T-helper 17 cell (primary cell): ENCODE data around the gene LANCL2. TPM values are rescaled to one million over a fixed set of nuclear protein-coding genes. Genes with fewer than 3 reads are reported as not detected.

Experiments used
- ATAC-seq: fragments of 150-1000 bp; cut with Tn5 transposase; 2 replicates; pipeline ENCODE4 v1.10.0; 2021; ENCODE audit warnings: mild to moderate bottlenecking, moderate library complexity
- DNase-seq, 3 donors: peaks; one replicate each; pipeline versions ENCODE4 v3.0.0 to v3.0.0-alpha.2; 2020 to 2021
- H3K9me3 ChIP-seq: one replicate; pipeline ENCODE4 v1.7.0; 2013; ENCODE audit warnings: low read length, mild to moderate bottlenecking; ENCODE audit not compliant: control insufficient read depth, poor library complexity, severe bottlenecking
- H3K27ac Mint-ChIP-seq: one replicate; pipeline ENCODE4 v1.8.0; 2022; ENCODE audit warnings: mild to moderate bottlenecking, moderate library complexity, mixed read lengths
- H3K27me3 Mint-ChIP-seq: one replicate; pipeline ENCODE4 v1.8.0; 2022; ENCODE audit warnings: mixed read lengths
- H3K36me3 Mint-ChIP-seq: one replicate; pipeline ENCODE4 v1.8.0; 2022; ENCODE audit warnings: low read depth, mixed read lengths
- H3K4me1 Mint-ChIP-seq: one replicate; pipeline ENCODE4 v1.8.0; 2022; ENCODE audit warnings: mild to moderate bottlenecking, mixed read lengths
- H3K4me3 Mint-ChIP-seq: one replicate; pipeline ENCODE4 v1.8.0; 2022; ENCODE audit warnings: mild to moderate bottlenecking, moderate library complexity, mixed read lengths
- total RNA-seq, 4 donors: library from RNA in 2 of 4; stranded (reverse) in 2 of 4; gene quantifications; one replicate each; pipeline ENCODE4 v1.2.3 and lab custom pipeline; 2022 to 2026

The LANCL2 gene
- total RNA-seq, 2 donors from 2014 or later = 6.6 to 11.0 TPM

GRCh38 chr7:55475855-55476803 lies 111.0 kb downstream of the LANCL2 start:
- no peak for ATAC-seq
- H3K27ac Mint-ChIP-seq = peak overlapping the region; percentile 92
- peak overlapping the region; percentile 88 for H3K4me3 Mint-ChIP-seq
- no peaks in the 10 kb centered on the region for H3K27me3 Mint-ChIP-seq
- peaks cover 16% of the 10 kb centered on the region for H3K36me3 Mint-ChIP-seq
- DNase-seq = no peak
- peaks cover 64% of the 10 kb centered on the region for H3K4me1 Mint-ChIP-seq
- no peaks in the 10 kb centered on the region for H3K9me3 ChIP-seq

- Mint-ChIP-seq H3K27ac (peak overlapping the region; percentile 92), H3K4me1 (peaks cover 66% of the 10 kb centered on the region), H3K36me3 (peaks cover 16% of the 10 kb centered on the region), H3K4me3 (peak overlapping the region; percentile 70), H3K27me3 (no peaks in the 10 kb centered on the region)
- no peak for DNase-seq
- no peak for ATAC-seq
- no peaks in the 10 kb centered on the region for H3K9me3 ChIP-seq
Measured at GRCh38 chr7:55476852-55477780, 112.0 kb downstream of the LANCL2 start.

- no peaks in the 10 kb centered on the region for H3K9me3 ChIP-seq
- no peak for ATAC-seq
- no peak for DNase-seq
- H3K27ac Mint-ChIP-seq = peak overlapping the region; percentile 92
- H3K27me3 Mint-ChIP-seq = no peaks in the 10 kb centered on the region
- no peak overlapping the region for H3K4me3 Mint-ChIP-seq
- peaks cover 16% of the 10 kb centered on the region for H3K36me3 Mint-ChIP-seq
- H3K4me1 Mint-ChIP-seq = peaks cover 66% of the 10 kb centered on the region
Measured at GRCh38 chr7:55477781-55478374, 112.7 kb downstream of the LANCL2 start.

GRCh38 chr7:55478700-55479099 lies 113.6 kb downstream of the LANCL2 start:
- Mint-ChIP-seq H3K4me3 (no peak overlapping the region), H3K27me3 (no peaks in the 10 kb centered on the region), H3K36me3 (peaks cover 19% of the 10 kb centered on the region), H3K27ac (peak overlapping the region; percentile 92), H3K4me1 (peaks cover 63% of the 10 kb centered on the region)
- H3K9me3 ChIP-seq = no peaks in the 10 kb centered on the region
- no peak for ATAC-seq
- no peak for DNase-seq

- H3K4me1 Mint-ChIP-seq = peaks cover 59% of the 10 kb centered on the region
Measured at GRCh38 chr7:55481155-55481554, 116.0 kb downstream of the LANCL2 start.

GRCh38 chr7:55483046-55483445 lies 117.9 kb downstream of the LANCL2 start:
- DNase-seq (no peak), ATAC-seq (no peak)
- Mint-ChIP-seq H3K4me1 (peaks cover 53% of the 10 kb centered on the region), H3K36me3 (peaks cover 19% of the 10 kb centered on the region), H3K27me3 (no peaks in the 10 kb centered on the region), H3K4me3 (no peak overlapping the region), H3K27ac (peak overlapping the region; percentile 90)
- H3K9me3 ChIP-seq = no peaks in the 10 kb centered on the region

More at GRCh38 chr7:55481155-55481554, 116.0 kb downstream of the LANCL2 start:
- H3K4me3 Mint-ChIP-seq = no peak overlapping the region
- H3K9me3 ChIP-seq = no peaks in the 10 kb centered on the region
- H3K27me3 Mint-ChIP-seq = no peaks in the 10 kb centered on the region
- H3K27ac Mint-ChIP-seq = no peak overlapping the region
- H3K36me3 Mint-ChIP-seq = peaks cover 21% of the 10 kb centered on the region
- no peak for DNase-seq
- no peak for ATAC-seq

Other genes starting within 250 kb of the LANCL2 start
- gene VOPP1, start 207.2 kb downstream of the LANCL2 start, total RNA-seq = 100 to 1,000 TPM; 114 to 120 TPM